Superior temporal gyrus (tissue), 1 donor: ENCODE results near the gene NRG3.
"Not testable (repeated sequence)": the region's sequence is repeated elsewhere in the genome, so short reads cannot be mapped to it uniquely, and the experiment has no call there.

Experiments used
- DNase-seq: peaks from one replicate; pipeline ENCODE4 v3.0.0-alpha.2; 2016; ENCODE audit errors: extremely low spot score

NRG3 gene

DNA sequence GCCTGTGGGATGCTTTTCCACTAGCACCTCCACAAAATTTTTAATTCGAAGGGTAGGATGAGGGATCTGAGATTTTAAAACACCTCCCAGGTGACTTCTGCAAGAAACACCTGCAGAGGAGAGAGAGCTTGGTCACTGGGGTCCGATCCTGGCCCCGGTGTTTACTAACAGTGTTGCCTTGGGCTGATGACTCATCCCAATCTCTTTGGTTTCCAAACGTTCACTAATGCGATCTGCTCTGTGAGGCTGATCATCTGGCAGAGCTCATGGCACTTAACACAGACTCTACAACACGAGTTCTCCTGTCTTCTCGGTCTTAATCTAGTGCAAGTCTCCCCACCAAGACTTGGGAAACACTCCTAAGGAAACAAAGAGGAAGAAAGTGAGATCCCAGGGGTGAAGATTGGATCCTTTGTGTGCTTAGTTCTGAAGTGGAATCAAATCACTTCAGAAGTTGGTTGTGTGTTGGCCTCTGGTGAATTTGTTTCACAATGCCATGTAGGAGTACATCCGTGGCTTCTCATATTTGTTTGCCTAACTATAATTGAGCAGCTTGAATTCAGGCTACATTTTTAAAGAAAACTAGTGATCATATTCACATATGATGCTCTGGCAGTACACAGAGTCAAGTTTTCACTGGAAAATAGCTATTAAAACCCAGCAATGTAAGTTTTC, 407.9 kb downstream of the NRG3 start:
- DNase-seq, result no peak

DNA sequence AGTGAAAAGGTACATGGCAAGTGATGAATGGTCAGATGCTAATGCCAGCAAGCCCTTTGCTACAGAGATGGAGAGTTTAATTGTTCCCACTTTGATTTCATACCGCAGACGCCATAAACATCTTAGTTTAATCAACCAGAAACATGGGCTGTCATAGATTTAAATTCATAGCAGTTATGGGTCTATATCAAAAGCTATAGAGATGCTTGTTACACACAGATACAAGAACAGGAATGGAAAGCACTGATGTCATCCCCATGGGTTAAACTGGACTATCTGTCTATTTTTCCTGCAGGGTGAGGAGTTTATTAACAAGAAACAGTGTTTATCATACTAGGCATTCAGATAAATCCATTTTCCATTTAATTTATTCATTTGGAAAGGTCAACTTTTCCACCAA, 409.2 kb downstream of the NRG3 start:
- DNase-seq, result no peak

DNA sequence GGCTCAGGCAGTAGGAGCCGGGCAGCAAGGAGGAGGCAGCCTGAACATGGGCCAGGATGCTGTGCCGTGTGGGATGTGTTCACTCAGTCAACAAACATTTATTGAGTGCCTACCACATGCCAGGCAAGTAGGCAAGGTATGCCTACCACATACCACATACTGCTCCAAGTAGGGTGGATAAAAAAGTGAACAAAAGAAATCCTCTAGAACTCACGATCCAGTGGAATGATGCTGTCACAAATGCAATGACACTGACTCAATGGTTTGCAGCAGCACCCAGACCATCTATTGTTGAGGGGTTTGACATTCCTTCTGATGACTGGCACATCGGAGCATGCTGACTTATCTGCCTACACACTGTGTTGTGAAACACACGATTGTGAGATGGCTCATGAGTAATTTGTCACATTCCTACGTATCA, 413.5 kb downstream of the NRG3 start:
- DNase-seq, result no peak

DNA sequence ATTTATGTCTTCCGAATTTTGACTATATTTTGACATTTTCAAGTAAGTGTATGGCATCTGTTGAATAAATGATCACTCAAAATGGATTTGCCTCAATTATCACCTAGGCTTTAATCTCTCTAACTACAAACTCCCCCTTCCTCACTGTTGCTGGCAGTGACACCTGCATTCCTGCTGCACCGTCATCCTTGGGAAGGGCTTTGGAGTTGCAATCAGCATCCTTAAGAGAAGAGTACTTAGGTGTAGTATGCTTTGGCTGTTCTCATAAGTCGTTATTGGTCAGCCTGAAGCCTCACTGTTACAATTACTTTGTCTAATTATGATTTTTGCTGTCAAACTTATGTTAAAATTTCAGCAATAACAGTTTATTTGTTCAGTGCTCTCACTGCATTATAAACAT, 415.0 kb downstream of the NRG3 start:
- DNase-seq, result no peak

DNA sequence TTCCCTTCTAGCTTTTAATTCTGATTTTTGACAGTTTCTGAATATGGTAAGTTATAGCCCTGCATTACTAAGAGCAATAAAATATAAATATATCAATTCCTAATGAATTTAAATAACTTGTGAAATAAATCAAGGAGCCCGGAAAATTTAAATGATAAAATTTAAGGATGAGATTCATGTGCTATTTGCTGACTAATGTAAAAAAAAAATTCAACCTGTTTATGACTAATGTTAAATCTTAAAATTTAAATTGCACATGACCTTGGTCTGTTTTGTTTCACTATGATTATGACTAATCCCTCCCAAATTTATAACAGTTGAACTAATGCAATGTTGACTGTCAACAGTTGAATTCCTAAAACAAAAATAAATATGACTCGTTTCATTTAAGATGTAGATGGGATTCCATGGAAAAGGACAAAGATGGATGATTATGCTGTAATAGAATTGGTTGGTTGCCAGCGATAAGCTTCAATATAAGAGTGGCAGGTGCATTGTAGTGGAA, 419.9 kb downstream of the NRG3 start:
- DNase-seq, result no peak

DNA sequence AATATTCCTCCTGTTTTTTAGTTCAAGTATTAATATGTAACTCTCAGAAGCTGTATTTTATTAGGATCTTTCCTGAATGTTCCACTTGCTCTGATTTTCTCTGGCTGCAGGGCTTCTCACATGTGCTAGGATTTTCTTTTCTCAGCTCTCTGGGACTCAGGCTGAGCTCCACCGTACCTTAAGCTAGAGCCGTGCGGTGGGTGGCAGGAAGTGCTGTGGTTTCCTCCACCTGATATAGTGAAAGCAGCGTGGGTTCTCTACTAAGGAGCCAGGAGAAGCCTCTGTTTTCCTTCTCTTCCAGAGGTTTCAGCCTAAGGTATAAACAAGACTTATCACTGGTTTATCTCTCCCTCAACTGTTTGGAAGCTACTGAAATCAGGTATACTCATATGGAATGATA, 433.6 kb downstream of the NRG3 start:
- no peak for DNase-seq

DNA sequence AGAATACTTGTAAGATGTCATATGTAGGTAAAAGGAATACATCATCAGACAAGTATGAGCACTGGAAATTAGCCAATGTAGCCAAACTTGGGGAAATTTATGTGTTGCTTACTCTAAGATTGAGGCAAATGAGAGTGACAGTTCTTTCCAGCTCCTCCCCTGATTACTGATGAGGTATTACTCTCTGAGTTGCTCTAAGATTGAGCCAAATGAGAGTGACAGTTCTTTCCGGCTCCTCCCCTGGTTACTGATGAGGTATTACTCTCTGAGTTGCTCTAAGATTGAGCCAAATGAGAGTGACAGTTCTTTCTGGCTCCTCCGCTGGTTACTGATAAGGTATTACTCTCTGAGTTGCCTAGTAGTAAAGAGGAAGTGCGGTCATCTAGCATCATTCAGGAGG, 435.8 kb downstream of the NRG3 start:
- DNase-seq, result no peak

DNA sequence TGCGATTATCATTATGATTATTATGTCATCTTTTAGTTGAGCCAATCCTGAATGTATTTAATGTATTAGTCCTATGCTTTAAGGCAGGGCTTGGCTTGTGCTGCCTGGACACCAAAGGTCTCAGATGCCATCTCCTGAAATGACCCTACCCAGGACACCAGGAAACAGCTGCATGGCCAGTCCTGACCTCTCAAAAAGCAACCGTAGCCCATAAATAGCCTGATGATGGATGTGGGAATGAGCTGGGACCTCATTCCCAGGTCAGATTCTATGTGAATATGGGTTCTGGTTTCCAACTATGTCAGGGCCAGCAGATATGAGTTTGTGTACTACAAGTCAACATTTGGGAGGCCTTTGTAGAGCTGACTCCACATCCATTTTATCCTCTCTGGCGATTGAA, 438.4 kb downstream of the NRG3 start:
- no peak for DNase-seq

DNA sequence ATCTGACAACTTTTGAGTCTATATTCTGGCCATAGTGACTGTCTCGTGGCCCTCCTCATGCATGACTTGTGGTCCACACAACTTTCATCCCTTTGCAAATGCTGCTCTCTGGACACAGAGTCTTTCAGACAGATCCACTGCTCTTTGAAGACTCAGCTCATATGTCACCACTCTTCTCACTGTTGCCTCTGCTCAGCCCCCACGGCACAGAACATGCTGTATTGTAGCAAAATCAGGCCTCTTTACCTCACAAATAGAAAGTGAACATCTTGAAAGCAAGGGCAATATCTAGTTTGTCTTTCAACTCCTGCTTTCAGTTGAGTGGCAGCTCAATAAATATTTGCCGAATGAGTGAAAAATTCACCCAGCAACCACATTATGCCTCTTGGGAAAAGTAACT, 443.5 kb downstream of the NRG3 start:
- peak; percentile 41 for DNase-seq

DNA sequence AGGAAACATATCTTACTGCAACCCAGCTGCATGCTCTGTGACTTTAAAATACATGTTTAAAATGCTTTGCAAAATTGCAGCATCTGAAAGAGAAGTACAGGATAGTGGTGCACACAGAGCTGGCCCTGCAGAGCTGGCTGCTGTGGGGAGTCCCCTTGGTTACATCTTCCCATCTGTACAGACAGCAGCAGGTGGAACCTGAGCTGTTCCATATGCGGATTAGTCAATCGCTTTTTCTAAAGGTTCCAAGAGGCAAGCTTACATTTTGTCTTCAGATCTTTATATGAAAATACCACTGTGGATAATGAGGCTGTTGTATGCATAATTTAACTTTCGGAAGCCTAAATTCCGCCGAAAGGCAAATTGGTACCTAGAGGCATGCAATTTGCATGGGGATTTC, 444.1 kb downstream of the NRG3 start:
- DNase-seq, result peak; percentile 36

DNA sequence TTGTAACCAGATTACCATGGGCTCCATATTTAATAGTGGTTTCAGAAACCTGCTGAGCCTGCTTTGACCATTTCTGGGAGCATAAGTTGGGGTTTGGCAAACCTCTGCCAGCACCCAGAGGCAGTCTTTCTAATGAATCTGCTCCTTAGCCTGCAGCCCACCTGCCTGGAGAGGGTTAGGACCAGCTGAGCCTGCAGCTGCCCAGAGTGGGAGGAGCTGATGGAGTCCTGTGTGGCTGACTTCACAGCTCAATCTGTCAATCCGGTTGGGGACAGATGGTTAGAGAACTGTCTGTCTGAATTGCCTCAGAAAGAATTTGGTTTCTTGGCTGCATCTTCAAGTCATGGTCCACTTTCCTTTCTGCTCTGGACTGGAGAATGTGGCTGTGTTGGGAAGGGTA, 444.6 kb downstream of the NRG3 start:
- no peak for DNase-seq

DNA sequence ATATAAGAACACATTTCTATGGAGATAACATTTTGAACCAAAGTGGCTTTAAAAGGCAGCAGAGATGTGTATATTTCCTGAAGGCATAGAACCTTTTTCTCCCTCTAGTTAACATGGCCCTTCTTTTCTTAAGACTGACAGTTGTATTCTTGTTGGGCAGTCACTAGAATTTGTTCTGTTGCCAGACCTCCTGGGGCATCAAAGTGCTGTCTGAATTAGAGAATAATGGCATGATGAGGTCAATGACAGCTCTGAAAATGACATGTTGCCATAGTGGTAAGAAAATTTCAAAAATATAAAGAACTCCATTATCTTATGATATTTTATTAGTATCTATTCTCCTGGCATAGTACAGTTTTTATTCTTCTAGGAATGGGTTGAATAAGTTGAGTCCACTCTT, 446.7 kb downstream of the NRG3 start:
- no peak for DNase-seq

DNA sequence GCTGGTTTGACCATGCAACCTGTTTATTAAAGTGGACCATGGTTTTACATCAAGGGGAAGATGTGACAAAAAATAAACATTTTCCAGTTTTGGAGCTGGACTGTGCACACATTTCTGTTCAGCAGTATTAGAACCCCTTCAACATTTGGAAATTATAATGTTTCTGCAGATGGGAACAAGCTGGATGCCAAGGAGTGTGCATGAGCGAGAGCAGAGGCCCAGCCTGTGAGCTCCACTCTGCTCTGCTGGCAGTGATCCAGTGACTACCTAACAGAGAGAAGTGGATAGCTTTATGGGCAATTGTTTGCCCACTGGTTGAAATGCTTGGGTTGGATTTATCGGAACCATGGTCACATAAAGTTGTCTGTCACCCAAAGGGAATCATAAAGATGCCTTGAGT, 456.7 kb downstream of the NRG3 start:
- no peak for DNase-seq

DNA sequence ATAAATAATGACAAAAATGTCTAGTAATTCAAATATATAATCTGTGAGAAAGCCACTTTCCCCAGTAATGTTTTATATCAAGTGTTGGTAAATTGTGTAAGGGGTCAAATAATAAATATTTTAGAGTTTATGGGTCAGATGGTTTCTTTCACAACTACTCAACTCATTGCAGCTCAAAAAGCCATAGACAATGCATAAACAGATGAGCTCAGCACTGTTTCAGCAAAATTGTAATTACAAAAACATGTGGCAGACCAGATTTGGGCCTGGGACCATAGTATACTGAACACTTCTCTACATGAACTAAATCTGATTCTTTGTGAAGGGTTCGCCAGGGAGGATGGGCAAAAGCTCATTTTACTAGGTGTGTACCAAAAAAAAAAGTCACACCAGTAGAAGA, 460.8 kb downstream of the NRG3 start:
- no peak for DNase-seq

DNA sequence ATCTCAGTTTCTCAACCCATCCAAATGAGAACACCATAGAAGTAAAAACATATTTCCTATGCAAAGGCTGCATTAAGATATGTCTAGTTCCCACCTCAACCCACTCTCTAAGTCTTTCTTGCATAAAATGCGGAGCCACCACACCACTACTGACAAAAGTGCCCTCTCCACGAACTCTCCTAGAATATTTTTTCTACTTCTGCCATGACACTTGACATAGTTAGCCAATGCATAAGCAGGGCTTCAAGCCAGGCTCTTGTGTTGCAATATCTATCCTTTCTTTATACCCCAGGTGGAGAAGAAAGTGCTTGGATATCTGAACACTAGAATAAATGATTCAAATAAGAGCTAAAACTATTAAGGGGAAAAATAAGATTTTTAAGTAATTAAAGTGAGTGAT, 465.2 kb downstream of the NRG3 start:
- no peak for DNase-seq

DNA sequence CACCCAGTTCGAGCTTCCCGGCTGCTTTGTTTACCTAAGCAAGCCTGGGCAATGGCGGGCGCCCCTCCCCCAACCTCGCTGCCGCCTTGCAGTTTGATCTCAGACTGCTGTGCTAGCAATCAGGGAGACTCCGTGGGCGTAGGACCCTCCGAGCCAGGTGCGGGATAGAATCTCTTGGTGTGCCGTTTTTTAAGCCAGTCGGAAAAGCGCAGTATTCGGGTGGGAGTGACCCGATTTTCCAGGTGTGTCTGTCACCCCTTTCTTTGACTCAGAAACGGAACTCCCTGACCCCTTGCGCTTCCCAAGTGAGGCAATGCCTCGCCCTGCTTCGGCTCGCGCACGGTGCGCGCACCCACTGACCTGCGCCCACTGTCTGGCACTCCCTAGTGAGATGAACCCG, 474.6 kb downstream of the NRG3 start:
- DNase-seq, result not testable (repeated sequence)

DNA sequence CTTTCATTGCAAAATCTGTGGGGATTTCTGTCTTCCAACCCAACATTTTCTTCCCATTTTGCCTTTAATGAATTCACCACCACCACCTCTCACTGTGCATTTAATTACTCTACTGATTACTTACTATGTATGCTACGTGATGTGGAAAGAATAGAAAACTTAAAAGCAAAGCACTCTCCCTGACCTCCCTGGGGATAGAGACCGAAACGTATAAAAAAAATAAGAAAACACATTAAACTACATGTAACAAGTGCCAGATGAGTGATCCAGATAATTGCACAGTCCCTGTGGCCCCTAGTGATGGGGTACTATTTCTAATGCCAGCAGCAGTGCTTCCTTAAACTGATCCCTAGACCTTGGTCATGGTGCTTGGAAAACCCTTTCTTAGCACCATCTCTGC, 478.4 kb downstream of the NRG3 start:
- DNase-seq, result no peak

DNA sequence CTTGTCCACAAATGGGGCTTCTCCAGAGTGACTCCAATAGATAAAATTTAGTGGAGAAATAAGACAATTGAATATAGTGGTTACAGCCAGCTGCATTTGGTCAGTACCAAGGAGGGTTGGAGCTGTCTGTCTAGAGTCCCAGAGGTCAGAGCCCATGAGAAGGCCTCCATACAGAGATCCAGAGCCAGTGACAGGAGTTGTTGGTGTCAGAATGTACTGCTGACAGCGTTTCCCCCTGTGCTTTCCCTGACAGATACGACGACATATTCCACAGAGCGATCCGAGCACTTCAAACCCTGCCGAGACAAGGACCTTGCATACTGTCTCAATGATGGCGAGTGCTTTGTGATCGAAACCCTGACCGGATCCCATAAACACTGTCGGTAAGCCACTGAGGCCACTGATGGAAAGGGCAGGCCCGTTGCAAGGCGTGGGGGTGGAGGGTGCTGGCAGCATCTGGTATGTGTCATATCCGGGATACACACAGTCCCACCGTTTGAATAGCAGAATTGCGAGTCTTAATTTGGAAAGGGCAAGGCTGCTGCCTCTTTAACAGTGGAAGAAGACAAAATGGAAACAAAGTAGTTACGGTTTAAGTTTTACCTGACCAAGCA, 483.6 kb downstream of the NRG3 start:
- DNase-seq, result no peak

DNA sequence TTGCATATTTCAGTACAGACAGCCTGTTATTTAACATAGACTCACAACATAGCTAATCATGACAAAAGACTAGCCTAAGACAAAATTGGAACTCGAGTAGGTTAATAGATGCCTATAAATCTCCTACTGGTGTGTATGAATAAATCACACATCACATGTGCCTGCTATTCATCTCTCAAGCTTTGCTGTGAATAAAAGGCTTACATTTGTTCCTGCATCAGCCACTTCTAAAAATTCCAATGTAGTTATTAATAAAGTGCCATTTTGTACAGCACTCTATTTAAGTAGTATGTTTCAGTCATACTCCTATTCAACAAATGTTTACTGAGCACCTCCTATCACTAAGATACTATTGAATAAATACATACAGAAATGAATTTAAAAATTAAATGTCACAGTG, 486.3 kb downstream of the NRG3 start:
- DNase-seq, result no peak

DNA sequence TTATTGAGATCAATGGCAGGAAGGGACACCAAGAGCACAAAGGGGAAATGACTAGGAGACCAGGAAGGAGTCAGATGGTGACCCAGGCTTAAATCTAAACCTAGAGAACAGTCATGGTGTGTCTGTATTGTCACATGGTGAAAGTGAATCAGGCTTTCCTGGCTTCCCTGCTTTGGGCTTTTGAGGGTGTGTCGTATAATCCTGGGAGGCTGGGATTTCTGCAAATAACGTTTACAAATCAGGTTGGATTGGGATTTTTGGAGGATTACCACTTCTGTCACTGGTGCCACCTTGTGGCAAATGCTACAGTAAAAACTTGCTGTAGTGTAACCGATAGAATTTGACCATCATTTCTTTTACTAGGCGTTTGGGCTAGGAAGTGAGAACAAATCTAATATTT, 502.6 kb downstream of the NRG3 start:
- DNase-seq, result peak; percentile 45

DNA sequence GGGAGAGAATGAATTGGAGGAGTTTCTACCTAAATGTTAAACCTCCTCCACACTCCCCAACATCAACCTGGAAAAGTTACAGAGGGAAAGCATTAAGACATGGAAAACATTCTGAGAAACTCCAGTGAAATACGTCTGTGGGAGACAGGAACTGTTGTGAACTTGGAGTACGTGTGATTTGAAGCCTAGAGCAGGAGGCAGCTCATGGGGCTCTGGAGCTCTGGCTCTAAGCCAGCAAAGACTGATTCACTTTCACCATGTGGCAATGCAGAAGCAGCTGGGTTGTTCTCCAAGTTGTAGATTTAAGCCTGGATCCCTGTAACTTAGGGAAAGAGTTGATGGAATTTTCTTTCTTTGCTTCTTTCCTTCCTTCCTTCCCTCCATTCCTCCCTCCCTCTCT, 503.2 kb downstream of the NRG3 start:
- DNase-seq, result peak; percentile 75

DNA sequence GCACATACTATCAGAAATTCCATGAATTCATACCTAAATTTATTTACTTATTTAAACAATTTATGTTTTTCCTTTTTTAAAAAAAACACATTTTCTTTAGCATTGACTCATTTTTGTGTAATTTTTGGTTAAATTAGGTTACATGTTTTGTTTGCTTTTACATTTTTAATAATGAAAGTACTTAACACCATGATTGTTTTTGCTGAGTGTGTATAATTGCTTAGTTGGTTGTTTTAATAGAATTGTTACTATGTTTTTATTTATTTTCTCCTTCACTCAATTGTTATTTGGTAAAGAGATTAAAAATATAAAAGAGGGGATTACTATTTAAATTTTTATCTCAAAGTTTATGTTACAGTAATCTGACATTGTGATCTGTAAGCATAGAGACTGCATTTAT, 508.4 kb downstream of the NRG3 start:
- no peak for DNase-seq

DNA sequence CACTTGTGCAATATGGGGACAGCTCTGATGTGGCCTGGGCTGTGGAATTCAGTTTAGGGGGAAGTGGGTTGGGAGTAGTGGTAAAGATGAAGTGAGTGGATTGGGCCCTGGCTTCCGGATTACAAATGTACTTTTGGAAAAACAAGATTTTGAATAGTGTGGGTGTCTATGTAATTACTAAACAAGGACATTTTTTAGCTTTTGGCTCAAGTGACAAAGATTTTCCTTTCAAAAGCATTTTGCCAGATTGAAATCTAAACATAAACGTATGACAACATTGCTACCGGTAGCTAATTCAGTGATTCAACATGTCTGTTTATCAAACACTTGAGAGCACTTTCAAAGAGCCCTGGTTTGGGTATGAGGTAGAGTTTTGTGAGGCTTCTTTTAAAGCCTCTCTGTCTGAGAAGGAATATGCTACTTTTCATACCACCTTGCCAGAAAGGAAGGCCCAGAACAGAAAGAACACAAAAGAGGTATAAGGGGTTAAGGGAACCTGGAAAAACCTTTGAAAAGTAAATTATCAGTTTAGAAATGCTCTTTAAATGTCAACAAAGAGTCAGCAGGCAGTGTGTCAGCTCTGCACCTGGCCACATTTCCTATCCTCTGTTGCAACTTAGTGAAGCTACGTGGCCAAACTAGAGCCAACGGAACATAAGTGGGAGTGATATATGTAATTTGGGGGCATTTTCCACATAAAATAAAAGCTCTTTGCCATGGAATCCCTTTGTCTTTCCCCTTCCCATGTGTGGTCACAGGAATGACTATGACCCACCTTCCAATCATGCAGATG, 516.1 kb downstream of the NRG3 start:
- DNase-seq, result no peak
